Measurements from ENCODE around the gene VPS45. TPM values are rescaled to one million over a fixed set of nuclear protein-coding genes. Genes with fewer than 3 reads are reported as not detected.
"Not testable (repeated sequence)": the region's sequence is repeated elsewhere in the genome, so short reads cannot be mapped to it uniquely, and the experiment has no call there.

The VPS45 gene
- polyA plus RNA-seq, 1 experiment = 29.0 TPM

GRCh38 chr1:150051089-150051373 is 16.5 kb upstream of the VPS45 start:
- no peaks in the 10 kb centered on the region for H3K27me3 ChIP-seq (ENCODE audit: control insufficient read depth, insufficient read depth, low read length)
- no peak overlapping the region for H3K4me3 ChIP-seq (ENCODE audit: low read depth, low read length)
- CTCF ChIA-PET = interaction anchor here (1.0 to 4.5 kb wide), 7 partner anchors 9 to 118 kb away, joined by 3 to 44 read pairs (median 4); no protein-coding TSS in a partner anchor
- no peak for DNase-seq (ENCODE audit: low read depth)
- POLR2A ChIA-PET = no interaction called here
- TF ChIP-seq CTCF (IDR thresholded peaks at IDR 0.05; ENCODE audit: insufficient read depth, low read depth, low read length) = no peak
- H3K36me3 ChIP-seq (ENCODE audit: control insufficient read depth, insufficient read depth, low read length) = no peaks in the 10 kb centered on the region

DNA sequence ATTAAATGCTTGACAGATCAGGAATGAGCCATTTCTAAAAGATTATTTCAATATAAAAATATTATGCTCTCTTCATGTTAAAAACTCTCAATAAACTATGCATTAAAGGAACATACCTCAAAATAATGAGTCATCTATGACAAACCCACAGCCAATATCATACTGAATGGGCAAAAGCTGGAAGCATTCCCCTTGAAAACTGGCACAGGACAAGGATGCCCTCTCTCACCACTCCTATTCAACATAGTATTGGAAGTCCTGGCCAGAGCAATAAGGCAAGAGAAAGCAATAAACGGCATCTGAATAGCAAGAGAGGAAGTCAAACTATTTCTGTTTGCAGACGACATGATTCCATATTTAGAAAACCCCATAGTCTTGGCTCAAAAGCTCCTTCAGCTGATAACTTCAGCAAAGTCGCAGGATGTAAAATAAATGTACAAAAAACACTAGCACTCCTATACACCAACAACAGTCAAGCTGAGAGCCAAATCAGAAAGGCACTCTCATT is 15.6 kb upstream of the VPS45 start:
- POLR2A ChIA-PET = not testable (repeated sequence)
- CTCF ChIA-PET = interaction anchor here (1.3 to 4.5 kb wide), 3 partner anchors 10 to 117 kb away, joined by 4 to 44 read pairs (median 4); no protein-coding TSS in a partner anchor

GRCh38 chr1:150053926-150054325 is 13.7 kb upstream of the VPS45 start:
- Histone ChIP-seq H3K27me3 (ENCODE audit: control insufficient read depth, insufficient read depth, low read length) (no peaks in the 10 kb centered on the region), H3K36me3 (ENCODE audit: control insufficient read depth, insufficient read depth, low read length) (no peaks in the 10 kb centered on the region), H3K4me3 (ENCODE audit: low read depth, low read length) (no peak overlapping the region)
- POLR2A ChIA-PET = no interaction called here
- no peak for DNase-seq (ENCODE audit: low read depth)
- CTCF ChIA-PET = interaction anchor here (0.9 to 4.5 kb wide), 3 partner anchors 11 to 92 kb away, joined by 3 to 44 read pairs (median 3); no protein-coding TSS in a partner anchor
- no peak for TF ChIP-seq CTCF (IDR thresholded peaks at IDR 0.05; ENCODE audit: insufficient read depth, low read depth, low read length)

More for the DNA sequence above, 15.6 kb upstream of the VPS45 start:
- not testable (repeated sequence) for H3K36me3 ChIP-seq (ENCODE audit: control insufficient read depth, insufficient read depth, low read length); DNase-seq (ENCODE audit: low read depth); H3K27me3 ChIP-seq (ENCODE audit: control insufficient read depth, insufficient read depth, low read length); H3K4me3 ChIP-seq (ENCODE audit: low read depth, low read length)

- H3K4me3 ChIP-seq (ENCODE audit: low read depth, low read length); POLR2A ChIA-PET; H3K27me3 ChIP-seq (ENCODE audit: control insufficient read depth, insufficient read depth, low read length); DNase-seq (ENCODE audit: low read depth); H3K36me3 ChIP-seq (ENCODE audit: control insufficient read depth, insufficient read depth, low read length): not testable (repeated sequence)
- CTCF ChIA-PET = interaction anchor here (0.9 to 1.4 kb wide), 3 partner anchors 10 to 132 kb away, joined by 3 to 4 read pairs (median 3); no protein-coding TSS in a partner anchor
These were observed 12.1 kb upstream of the VPS45 start for GRCh38 chr1:150055507-150055906.

- Histone ChIP-seq H3K27me3 (ENCODE audit: control insufficient read depth, insufficient read depth, low read length) (no peaks in the 10 kb centered on the region), H3K36me3 (ENCODE audit: control insufficient read depth, insufficient read depth, low read length) (no peaks in the 10 kb centered on the region), H3K4me3 (ENCODE audit: low read depth, low read length) (no peak overlapping the region)
- no peak for DNase-seq (ENCODE audit: low read depth)
- ChIA-PET POLR2A (no interaction called here), CTCF (interaction anchor here (0.9 to 1.3 kb wide), 3 partner anchors 9 to 131 kb away, joined by 3 to 4 read pairs (median 3); no protein-coding TSS in a partner anchor)
- no peak for TF ChIP-seq CTCF (IDR thresholded peaks at IDR 0.05; ENCODE audit: insufficient read depth, low read depth, low read length)
These were observed 11.2 kb upstream of the VPS45 start for GRCh38 chr1:150056407-150056806.

DNA sequence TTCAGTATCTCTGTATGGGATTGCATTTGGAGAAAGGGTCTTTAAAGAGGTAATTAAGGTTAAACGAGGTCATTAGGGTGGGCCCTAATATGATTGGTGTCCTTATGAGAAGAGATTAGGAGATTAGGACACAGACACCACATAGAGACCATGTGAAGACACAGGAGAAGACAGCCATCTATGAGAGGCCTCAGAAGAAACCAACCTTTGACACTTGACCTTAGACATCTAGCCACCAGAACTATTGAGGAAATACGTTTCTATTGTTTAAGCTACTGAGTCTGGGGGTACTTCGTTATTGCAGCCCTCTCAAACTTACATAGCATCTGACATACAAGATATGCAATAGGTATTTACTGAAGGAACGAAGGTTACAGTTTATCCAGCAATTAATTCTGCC is 7.3 kb upstream of the VPS45 start:
- no peak overlapping the region for H3K4me3 ChIP-seq (ENCODE audit: low read depth, low read length)
- no peak for TF ChIP-seq CTCF (IDR thresholded peaks at IDR 0.05; ENCODE audit: insufficient read depth, low read depth, low read length)
- ChIA-PET POLR2A (no interaction called here), CTCF (interaction anchor here (1.0 kb wide), 1 partner anchor 98 kb away, joined by 3 read pairs; no protein-coding TSS in a partner anchor)
- DNase-seq (ENCODE audit: low read depth) = no peak
- no peaks in the 10 kb centered on the region for H3K36me3 ChIP-seq (ENCODE audit: control insufficient read depth, insufficient read depth, low read length)
- H3K27me3 ChIP-seq (ENCODE audit: control insufficient read depth, insufficient read depth, low read length) = no peaks in the 10 kb centered on the region
